GM12872 (cell line): ENCODE results near the gene DNM3.

Experiments
- TF ChIP-seq, protein P1 (sequence below): IDR thresholded peaks from 3 replicates; pipeline ENCODE4 v1.5.1; 2011; ENCODE audit warnings: low read depth, mild to moderate bottlenecking, low read length, moderate library complexity; ENCODE audit not compliant: insufficient read depth

DNM3 gene

DNA sequence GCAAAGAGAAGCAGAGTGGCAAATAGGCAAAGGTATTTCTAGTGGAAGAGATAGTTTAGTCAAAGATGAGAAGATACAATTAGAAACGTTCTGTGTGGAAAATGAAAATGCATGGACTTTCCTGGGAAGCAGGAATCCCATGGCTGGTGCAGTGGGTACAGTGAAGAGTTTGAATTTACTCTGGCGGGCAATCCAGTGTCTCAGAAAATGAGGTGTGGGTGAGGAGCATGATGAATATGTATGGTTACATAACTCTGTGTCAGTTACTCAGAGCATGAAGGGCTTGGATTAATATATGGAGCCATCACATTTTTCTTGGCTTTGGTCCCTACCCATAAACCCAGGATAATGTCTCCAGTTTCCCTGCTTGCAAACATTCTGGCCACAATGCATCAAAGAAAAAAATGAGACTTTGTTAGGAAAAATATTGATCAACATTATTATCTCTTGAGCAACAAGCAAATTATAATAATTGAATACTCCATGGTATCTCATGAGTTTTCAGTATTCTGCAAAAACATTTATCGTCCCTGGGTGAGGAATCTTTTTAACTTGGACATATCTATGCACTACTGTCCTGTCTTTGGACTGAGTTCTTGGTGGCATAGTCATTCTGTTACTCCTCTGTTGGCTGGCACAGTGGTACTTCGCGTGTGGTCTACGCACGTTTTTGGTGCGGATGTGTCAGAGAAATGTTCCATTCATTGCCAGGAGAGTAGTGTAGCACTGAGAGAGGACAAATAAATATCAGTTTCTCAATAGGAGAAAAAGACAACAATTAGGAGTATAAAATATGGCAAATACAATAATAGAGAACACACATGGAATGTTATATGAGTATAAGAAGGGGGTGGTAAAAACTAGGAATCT lies 405.5 kb downstream of the DNM3 start:
- TF ChIP-seq, protein P1, sequence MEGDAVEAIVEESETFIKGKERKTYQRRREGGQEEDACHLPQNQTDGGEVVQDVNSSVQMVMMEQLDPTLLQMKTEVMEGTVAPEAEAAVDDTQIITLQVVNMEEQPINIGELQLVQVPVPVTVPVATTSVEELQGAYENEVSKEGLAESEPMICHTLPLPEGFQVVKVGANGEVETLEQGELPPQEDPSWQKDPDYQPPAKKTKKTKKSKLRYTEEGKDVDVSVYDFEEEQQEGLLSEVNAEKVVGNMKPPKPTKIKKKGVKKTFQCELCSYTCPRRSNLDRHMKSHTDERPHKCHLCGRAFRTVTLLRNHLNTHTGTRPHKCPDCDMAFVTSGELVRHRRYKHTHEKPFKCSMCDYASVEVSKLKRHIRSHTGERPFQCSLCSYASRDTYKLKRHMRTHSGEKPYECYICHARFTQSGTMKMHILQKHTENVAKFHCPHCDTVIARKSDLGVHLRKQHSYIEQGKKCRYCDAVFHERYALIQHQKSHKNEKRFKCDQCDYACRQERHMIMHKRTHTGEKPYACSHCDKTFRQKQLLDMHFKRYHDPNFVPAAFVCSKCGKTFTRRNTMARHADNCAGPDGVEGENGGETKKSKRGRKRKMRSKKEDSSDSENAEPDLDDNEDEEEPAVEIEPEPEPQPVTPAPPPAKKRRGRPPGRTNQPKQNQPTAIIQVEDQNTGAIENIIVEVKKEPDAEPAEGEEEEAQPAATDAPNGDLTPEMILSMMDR: no peak

- TF ChIP-seq, protein P1: no peak
These were observed 410.2 kb downstream of the DNM3 start for GRCh38 chr1:172251486-172251885.

- TF ChIP-seq, protein P1: no peak
These were observed 411.0 kb downstream of the DNM3 start for GRCh38 chr1:172252321-172252720.

DNA sequence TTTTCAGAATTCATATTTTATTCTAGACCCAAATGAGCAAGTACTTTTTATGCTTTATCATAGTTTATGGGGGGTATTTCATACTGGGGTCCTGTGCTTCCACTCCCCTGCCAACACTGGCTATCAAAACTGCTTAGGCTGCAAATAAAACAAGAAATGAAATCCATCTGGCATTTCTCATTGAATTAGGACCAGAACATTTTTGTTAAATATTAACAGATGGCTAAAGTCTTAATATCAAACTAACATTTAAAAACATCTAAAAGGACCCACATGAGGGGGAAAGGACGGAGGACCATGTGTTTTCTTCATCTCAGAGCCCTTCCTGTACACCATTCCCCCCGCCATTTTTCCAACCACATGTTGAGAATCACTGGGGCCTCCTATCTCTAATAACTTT lies 411.7 kb downstream of the DNM3 start:
- TF ChIP-seq, protein P1: no peak

- TF ChIP-seq, protein P1: no peak
These were observed 413.4 kb downstream of the DNM3 start for GRCh38 chr1:172254521-172255222.

DNA sequence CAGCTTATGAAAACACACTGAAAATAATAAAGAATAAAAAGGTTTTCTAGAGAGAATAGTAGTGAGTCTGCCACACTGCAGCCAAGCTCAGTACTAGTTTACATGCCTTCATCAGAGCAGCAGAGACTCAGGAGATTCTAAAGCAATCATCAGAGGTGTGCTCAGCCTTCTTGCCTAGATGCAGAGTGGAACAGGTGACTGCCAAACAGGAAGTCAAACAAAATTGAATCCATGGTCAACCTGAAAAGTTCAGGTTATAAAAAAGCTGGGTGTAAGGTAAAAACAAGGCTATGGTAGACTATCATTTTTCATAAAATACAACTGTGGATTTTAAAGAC lies 413.9 kb downstream of the DNM3 start:
- TF ChIP-seq, protein P1: no peak

DNA sequence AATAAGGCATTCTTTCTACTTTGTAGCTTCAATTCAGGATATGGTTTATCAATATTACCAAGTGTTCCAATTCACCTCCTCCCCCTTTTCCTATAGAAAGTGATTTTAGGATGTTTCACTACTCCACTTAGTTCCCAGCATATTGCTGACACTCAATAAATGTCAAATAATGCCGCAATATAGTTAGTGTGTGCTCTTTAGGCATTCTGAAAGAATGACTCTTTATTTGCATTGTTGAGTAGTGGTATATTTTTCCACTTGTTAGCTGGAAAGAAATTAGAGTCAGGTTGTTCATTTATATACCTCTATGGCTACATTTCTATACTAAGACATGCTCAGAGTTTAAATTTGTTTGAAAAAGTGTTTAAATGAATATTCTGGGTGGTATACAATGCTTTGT lies 424.6 kb downstream of the DNM3 start:
- TF ChIP-seq, protein P1: no peak
